Esophagus (tissue), 2 donors: ENCODE data around the gene RAMP1. TPM values are rescaled to one million over a fixed set of nuclear protein-coding genes. Genes with fewer than 3 reads are reported as not detected.

Source experiments
- H3K27ac ChIP-seq, 2 donors: one replicate each; pipeline ENCODE4 v1.5.1; 2013; ENCODE audit warnings: low read depth in 2 of 2, mild to moderate bottlenecking in 2 of 2, inconsistent platforms in 1 of 2, low read length in 1 of 2, moderate library complexity in 1 of 2
- H3K27me3 ChIP-seq, 2 donors: one replicate each; pipeline ENCODE4 v1.6.1; 2013; ENCODE audit warnings: low read length in 2 of 2, control low read depth in 1 of 2, mild to moderate bottlenecking in 1 of 2; ENCODE audit not compliant: insufficient read depth in 2 of 2, control insufficient read depth in 1 of 2
- H3K36me3 ChIP-seq, 2 donors: one replicate each; pipeline ENCODE4 v1.6.1; 2013; ENCODE audit warnings: low read length in 1 of 2; ENCODE audit not compliant: control insufficient read depth in 2 of 2, insufficient read depth in 2 of 2
- H3K4me1 ChIP-seq, 2 donors: one replicate each; pipeline ENCODE4 v1.6.1; 2013; ENCODE audit warnings: low read length in 1 of 2; ENCODE audit not compliant: control insufficient read depth in 2 of 2, insufficient read depth in 2 of 2
- H3K4me3 ChIP-seq, 2 donors: one replicate each; pipeline ENCODE4 v1.5.1; 2013; ENCODE audit warnings: low read length in 2 of 2, mild to moderate bottlenecking in 2 of 2, low read depth in 1 of 2, moderate library complexity in 1 of 2
- H3K9me3 ChIP-seq, 2 donors: one replicate each; pipeline ENCODE4 v1.6.1; 2013; ENCODE audit warnings: mild to moderate bottlenecking in 2 of 2, low read depth in 1 of 2, low read length in 1 of 2, moderate library complexity in 1 of 2; ENCODE audit not compliant: control insufficient read depth in 2 of 2, insufficient read depth in 1 of 2
- WGBS, 2 donors: extraction: QIAGEN DNeasy Blood & Tissue Kit; methylation state at CpG; one replicate each; pipeline ENCODE4 v1.1.7; 2013; 5-methylcytosine and 5-hydroxymethylcytosine counted together
- polyA plus RNA-seq, 2 donors: library from polyadenylated mRNA; stranded (reverse); fragments of 200-250 nt; gene quantifications; one replicate each; pipeline ENCODE4 v1.2.3, GENCODE V29; 2013
- donor health status: healthy with polysubstance abuse.
- donor health status: Bipolar disorder and iron deficiency.

RAMP1 gene
- polyA plus RNA-seq, 2 donors: 4.0 to 7.5 TPM

DNA sequence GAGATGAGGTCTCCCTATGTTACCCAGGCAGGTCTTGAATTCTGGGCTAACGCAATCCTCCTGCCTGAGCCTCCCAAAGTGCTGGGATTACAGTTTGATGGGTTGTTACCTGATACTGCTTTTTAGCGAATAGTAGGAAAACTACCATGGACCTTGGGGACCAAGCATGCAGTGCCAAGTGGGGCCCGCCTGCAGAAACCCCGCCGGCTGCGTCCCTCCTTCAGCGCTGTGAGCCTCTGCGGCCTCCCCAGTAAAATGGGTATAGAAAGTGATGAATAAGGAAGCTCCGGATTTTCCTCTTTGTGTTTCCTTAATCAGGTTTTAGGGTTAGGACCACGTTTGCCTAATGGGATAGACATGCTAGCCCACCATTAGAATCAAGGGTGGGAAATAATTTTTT is 30.4 kb downstream of the RAMP1 start:
- WGBS, 2 donors: 96 to 97% methylated on average over 10 of the region's 10 CpGs
- H3K4me1 ChIP-seq: peaks cover 0 to under 1% of the 10 kb centered on the region in 2 donors
- H3K27ac ChIP-seq: no peak overlapping the region

DNA sequence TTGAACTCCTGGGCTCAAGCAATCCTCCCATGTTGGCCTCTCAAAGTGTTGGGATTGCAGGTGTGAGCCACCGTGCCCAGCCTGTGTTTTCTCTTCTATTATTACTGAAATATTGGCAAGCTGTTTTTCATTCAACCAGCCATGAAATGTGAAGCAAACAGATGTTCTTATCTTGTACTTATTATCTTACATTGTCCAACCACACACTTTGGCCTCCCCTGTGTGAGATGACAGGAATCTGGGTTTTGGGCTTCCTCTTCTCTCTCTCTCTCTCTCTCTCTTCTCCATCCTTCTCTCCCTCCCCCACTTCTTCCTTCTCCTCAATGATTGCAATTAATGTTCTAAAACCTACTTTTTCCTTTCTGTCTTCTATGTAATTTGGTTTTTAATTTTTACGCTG is 33.1 kb downstream of the RAMP1 start:
- H3K4me1 ChIP-seq: peaks cover 8 to 17% of the 10 kb centered on the region in 2 donors
- H3K27me3 ChIP-seq: no peaks in the 10 kb centered on the region
- no peaks in the 10 kb centered on the region for H3K36me3 ChIP-seq
- no peak overlapping the region for H3K4me3 ChIP-seq
- H3K9me3 ChIP-seq: no peaks in the 10 kb centered on the region
- WGBS, 2 donors: 66 to 72% methylated on average over 2 of the region's 2 CpGs
- no peak overlapping the region for H3K27ac ChIP-seq

More for the DNA sequence above, 30.4 kb downstream of the RAMP1 start:
- Histone ChIP-seq H3K27me3 (no peaks in the 10 kb centered on the region), H3K9me3 (no peaks in the 10 kb centered on the region), H3K36me3 (no peaks in the 10 kb centered on the region), H3K4me3 (no peak overlapping the region)

DNA sequence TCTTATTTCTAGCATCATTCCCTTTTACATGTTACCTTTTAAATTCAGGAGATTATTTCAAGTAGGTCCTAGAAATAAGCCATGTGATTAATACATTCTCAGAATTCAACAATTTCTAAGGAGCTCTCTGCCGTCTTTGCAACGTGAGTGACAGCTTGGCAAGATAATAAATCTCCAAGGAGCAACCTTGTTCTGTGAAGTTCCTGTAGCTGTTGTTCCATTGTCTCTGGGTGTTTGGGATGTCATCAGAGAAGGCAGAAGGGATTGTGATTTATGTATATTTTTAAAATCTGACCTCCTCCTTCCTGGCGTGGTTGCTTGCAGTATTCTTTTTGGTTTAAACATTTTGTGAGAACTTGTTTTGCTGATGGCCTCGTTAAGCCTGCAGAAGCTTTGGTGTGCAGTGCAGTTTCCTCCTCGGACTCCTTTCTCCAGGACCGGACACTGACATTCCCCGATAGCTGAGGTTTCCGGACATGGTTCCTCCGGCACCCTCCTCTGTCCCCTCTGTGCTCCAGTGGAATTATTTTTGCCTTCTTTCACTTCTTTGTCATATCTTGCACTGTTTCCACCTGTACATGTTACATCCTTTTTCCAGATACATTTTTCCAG is 33.7 kb downstream of the RAMP1 start:
- no peak overlapping the region for H3K27ac ChIP-seq

DNA sequence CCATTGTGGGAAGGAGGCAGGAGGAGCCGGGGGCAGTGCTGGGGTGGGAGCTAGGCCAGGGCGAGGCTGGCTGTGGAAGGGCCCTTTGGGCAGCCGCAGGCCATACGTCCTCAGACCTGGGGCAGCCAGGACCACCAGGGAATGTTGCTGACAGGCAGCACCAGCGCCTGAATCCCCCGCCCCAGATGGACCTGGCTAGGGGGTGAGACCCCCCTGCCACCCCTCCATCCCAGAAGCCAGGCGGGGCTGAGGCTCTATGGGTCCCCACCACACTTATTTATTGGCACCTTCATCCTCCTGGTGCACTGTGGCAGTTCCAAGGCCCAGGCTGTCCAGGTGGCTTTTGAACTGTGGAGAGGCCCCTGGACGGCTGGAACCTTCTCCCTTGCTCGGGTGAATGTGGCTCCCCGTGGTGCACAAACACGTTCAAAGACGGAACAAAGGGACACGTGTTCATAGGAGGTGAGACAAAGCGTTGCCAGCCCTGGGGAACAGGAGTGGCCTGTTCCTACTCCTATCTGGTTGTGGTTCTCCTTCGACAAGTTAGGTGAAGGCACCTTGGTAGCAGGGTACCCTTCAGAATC is 35.1 kb downstream of the RAMP1 start:
- Histone ChIP-seq H3K27ac (peak overlapping the region in 1 of 2 donors; percentile 59), H3K4me1 (peaks cover 13 to 20% of the 10 kb centered on the region in 2 donors), H3K4me3 (no peak overlapping the region), H3K27me3 (no peaks in the 10 kb centered on the region), H3K36me3 (no peaks in the 10 kb centered on the region), H3K9me3 (no peaks in the 10 kb centered on the region)
- 80 to 86% methylated on average over 15 of the region's 15 CpGs for WGBS, 2 donors

More for the DNA sequence above, 33.7 kb downstream of the RAMP1 start:
- H3K9me3 ChIP-seq: no peaks in the 10 kb centered on the region
- no peaks in the 10 kb centered on the region for H3K36me3 ChIP-seq
- H3K4me1 ChIP-seq: peaks cover 8 to 17% of the 10 kb centered on the region in 2 donors
- WGBS, 2 donors: 38 to 49% methylated on average over 9 of the region's 9 CpGs
- no peak overlapping the region for H3K4me3 ChIP-seq
- H3K27me3 ChIP-seq: no peaks in the 10 kb centered on the region

DNA sequence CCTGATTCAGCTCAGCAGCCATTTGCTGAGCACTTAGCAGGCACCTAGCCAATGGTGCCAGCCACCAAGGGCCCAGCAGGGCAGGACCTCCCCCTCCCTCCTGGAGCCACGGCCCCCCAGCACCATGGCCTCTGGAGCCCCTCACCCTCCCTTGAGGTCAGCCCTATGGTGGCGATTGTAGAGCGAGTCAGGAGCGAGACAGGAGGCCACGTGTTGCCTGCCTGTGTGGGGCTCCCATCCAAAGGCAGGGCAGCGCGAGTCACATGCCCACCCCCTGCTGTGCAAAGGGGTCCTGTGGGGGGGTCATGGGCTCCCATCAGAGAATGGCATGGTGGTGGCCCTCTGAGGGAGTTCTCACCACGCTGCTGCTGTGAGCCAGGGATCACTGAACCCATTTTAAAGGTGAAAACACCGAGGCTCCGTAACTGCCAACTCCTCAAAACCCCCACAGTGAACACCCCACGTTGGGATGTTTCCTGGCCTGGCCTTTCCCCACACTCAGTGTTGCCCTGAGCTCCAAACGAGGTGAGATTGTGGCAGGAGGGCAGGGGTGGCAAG is 35.6 kb downstream of the RAMP1 start:
- 83 to 86% methylated on average over 12 of the region's 12 CpGs for WGBS, 2 donors

DNA sequence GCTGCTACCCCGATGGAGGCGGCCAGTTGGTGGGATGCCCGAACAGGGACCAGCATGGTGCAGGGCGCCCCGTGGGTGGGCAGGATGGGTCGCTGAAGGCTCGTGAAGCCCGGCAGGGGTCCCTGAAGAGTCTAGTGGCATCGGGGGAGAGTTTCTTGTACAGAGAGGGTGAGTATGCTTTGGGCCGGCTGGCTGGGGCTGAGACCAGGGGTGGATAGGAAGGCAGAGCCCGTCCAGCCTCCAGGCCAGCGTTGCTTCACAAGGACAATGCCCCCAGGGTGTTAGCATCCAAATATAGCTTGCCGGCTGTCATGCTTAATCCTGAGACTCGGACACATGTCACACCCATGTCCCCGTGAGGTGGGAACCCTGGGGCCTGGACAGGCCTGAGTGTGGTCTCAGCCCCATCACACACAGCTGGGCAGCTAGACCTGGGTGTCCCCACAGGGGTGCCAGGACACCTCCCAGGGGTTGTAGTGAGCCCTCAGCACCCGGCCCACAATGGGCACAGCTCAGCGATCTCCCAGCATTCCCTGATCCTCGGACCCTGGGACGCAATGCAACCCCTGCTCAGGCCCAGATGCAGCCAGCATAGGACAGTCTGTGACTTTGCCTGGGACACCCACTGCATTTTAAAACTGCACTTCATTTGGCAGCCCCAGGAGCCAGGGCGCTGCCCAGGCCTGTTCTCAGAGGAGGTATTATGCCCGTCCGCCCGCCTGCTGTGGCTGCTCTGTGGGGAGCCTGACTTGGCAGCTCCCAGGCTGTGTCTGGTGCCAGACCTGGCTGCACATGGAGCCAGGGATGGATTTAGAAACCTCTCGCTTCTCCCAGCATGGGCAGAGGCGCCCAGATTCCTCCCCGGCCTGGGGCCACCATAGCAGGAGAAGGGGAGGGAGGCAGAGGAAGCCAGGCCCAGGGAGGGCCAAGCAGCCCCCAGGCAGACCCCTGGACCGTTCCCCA is 36.4 kb downstream of the RAMP1 start:
- no peaks in the 10 kb centered on the region for H3K27me3 ChIP-seq
- H3K36me3 ChIP-seq: no peaks in the 10 kb centered on the region
- peaks cover 13 to 20% of the 10 kb centered on the region in 2 donors for H3K4me1 ChIP-seq
- peak overlapping the region in 1 of 2 donors; percentile 3 for H3K4me3 ChIP-seq
- H3K9me3 ChIP-seq: no peaks in the 10 kb centered on the region
- WGBS, 2 donors: 57 to 64% methylated on average over 27 of the region's 27 CpGs
- H3K27ac ChIP-seq: peak overlapping the region; percentile 72 to 90

More for the DNA sequence above, 35.6 kb downstream of the RAMP1 start:
- Histone ChIP-seq H3K27me3 (no peaks in the 10 kb centered on the region), H3K4me3 (no peak overlapping the region), H3K27ac (peak overlapping the region in 1 of 2 donors; percentile 62), H3K36me3 (no peaks in the 10 kb centered on the region), H3K9me3 (no peaks in the 10 kb centered on the region), H3K4me1 (peaks cover 13 to 20% of the 10 kb centered on the region in 2 donors)

DNA sequence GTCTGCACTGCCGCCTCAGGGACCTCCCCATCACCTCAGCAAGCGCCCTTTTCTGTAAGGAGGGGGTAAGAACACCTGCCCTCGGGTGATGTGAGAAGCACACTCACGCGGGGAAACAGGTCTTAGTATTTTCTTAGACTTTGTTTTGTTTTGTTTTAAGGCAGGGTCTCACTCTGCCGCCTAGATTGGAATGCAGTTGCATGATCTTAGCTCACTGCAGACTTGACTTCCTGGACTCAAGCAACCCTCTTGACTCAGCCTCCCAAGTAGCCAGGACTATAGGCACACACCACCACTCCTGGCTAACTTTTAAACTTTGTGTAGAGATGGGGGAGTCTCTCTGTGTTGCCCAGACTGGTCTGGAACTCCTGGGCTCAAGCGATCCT is 37.1 kb downstream of the RAMP1 start:
- Histone ChIP-seq H3K4me3 (no peak overlapping the region), H3K9me3 (no peaks in the 10 kb centered on the region), H3K27ac (peak overlapping the region; percentile 72 to 90), H3K36me3 (no peaks in the 10 kb centered on the region), H3K27me3 (no peaks in the 10 kb centered on the region), H3K4me1 (peaks cover 13 to 20% of the 10 kb centered on the region in 2 donors)
- WGBS, 2 donors: 43 to 49% methylated on average over 7 of the region's 7 CpGs

DNA sequence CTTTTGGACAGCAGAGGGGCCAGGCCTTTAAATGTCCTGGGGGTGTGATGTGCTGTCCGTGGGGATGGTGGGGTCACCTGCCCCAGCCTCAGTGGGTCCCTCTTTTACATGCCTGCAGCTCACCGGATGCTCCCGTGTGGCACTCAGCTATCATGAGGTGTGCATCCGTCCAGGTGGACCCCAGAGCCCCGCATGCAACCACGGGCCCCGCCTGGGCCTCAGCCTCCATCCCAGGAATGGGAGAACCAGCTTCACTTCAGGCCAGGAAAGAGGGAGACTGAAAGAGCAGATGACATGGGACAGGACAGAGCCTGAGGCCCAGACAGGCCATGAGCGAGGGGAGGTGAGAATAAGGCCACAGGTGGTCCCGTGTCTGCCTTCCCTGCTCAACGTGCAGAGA is 37.5 kb downstream of the RAMP1 start:
- H3K27ac ChIP-seq: peak overlapping the region in 1 of 2 donors; percentile 39
- WGBS, 2 donors: 87 to 90% methylated on average over 10 of the region's 10 CpGs
- H3K4me3 ChIP-seq: no peak overlapping the region
- H3K4me1 ChIP-seq: peaks cover 13 to 20% of the 10 kb centered on the region in 2 donors
- H3K9me3 ChIP-seq: no peaks in the 10 kb centered on the region
- no peaks in the 10 kb centered on the region for H3K36me3 ChIP-seq
- no peaks in the 10 kb centered on the region for H3K27me3 ChIP-seq

DNA sequence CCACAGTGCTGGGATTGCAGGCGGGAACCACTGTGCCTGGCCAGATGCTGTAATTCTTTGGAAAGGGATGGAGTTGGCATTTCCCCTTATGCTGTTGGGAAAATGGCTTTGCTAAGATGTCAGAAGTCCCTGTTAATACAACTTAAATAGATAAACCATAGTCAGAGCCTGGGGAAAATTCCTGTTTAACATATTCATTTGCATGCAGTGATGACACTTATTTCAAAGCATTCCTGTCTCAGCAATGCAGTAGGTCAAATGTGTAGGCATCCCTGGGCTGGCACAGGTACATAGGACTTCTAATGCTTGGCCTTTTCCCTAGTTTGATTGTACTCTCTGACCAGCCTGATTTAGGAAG is 38.6 kb downstream of the RAMP1 start:
- Histone ChIP-seq H3K4me1 (peaks cover 16 to 20% of the 10 kb centered on the region in 2 donors), H3K27ac (peak overlapping the region; percentile 29 to 80), H3K4me3 (no peak overlapping the region), H3K9me3 (no peaks in the 10 kb centered on the region), H3K36me3 (no peaks in the 10 kb centered on the region), H3K27me3 (no peaks in the 10 kb centered on the region)
- 60 to 76% methylated on average over 1 of the region's 1 CpG for WGBS, 2 donors
